SK-N-SH (cell line): ENCODE measurements around the gene EQTN. TPM values are rescaled to one million over a fixed set of nuclear protein-coding genes. Genes with fewer than 3 reads are reported as not detected.

Source experiments
- CTCF ChIA-PET: fragments of 300-600, 350-600 bp; formaldehyde crosslinking; extraction: SDS; loops from one replicate; lab custom pipeline; 2021; lab: Yijun Ruan, JAX
- POLR2A ChIA-PET: fragments of 350-600 bp; sonication (Branson Sonifier 250); formaldehyde crosslinking; extraction: SDS; loops from one replicate; lab custom pipeline; 2020; ENCODE audit warnings: antibody characterized with exemption, inconsistent platforms; lab: Yijun Ruan, JAX
- DNase-seq: peaks from one replicate; pipeline ENCODE4 v3.0.0; 2012
- H2AFZ ChIP-seq: fragments of 200-600 bp; sonication (generic); 2 replicates; pipeline ENCODE4 v1.8.1; 2016; ENCODE audit warnings: antibody characterized with exemption, mild to moderate bottlenecking, low read depth
- H3F3A ChIP-seq: fragments of 200-600 bp; sonication (generic); replicated peaks from 2 replicates; pipeline ENCODE3; 2016; ENCODE audit warnings: antibody characterized with exemption, mild to moderate bottlenecking; ENCODE audit not compliant: insufficient read depth
- H3K27ac ChIP-seq, 2 experiments: fragments of 200-500 bp in 1 of 2; fragments of 200-600 bp in 1 of 2; sonication (Bioruptor generic) in 1 of 2; sonication (generic), shearing (Covaris generic) in 1 of 2; 2 replicates each; pipeline versions ENCODE4 v1.5.1 to v1.6.1; 2014 to 2016; ENCODE audit warnings: low read depth in 2 of 2, inconsistent platforms in 1 of 2, low read length in 1 of 2, mild to moderate bottlenecking in 1 of 2, mixed read lengths in 1 of 2
- H3K27me3 ChIP-seq: fragments of 200-600 bp; sonication (generic), shearing (Covaris generic); 2 replicates; pipeline ENCODE4 v1.6.1; 2016; ENCODE audit warnings: mixed run types; ENCODE audit not compliant: insufficient read depth
- H3K36me3 ChIP-seq, 2 experiments: fragments of 200-500 bp in 1 of 2; fragments of 200-600 bp in 1 of 2; sonication (Bioruptor generic) in 1 of 2; sonication (generic) in 1 of 2; replicated peaks in 1 of 2; 2 replicates each; pipeline versions ENCODE3 to v1.5.1; 2014 to 2016; ENCODE audit warnings: low read length in 1 of 2, mild to moderate bottlenecking in 1 of 2; ENCODE audit not compliant: insufficient read depth in 2 of 2, control insufficient read depth in 1 of 2
- H3K4me1 ChIP-seq, 2 experiments: fragments of 200-500 bp in 1 of 2; fragments of 200-600 bp in 1 of 2; sonication (Bioruptor generic) in 1 of 2; sonication (generic), shearing (Covaris generic) in 1 of 2; 2 replicates each; pipeline versions ENCODE4 v1.5.1 to v1.6.1; 2014 to 2016; ENCODE audit warnings: low read depth in 1 of 2, low read length in 1 of 2, mixed run types in 1 of 2; ENCODE audit not compliant: insufficient read depth in 2 of 2, control insufficient read depth in 1 of 2
- H3K4me2 ChIP-seq: fragments of 200-600 bp; sonication (generic), shearing (Covaris generic); 2 replicates; pipeline ENCODE4 v1.6.1; 2017; ENCODE audit warnings: mixed run types
- H3K4me3 ChIP-seq, 2 experiments: fragments of 200-500 bp in 1 of 2; fragments of 200-600 bp in 1 of 2; sonication (Bioruptor generic) in 1 of 2; sonication (generic), shearing (Covaris generic) in 1 of 2; 2 replicates each; pipeline versions ENCODE4 v1.5.1 to v1.8.1; 2014 to 2016; ENCODE audit warnings: low read depth in 2 of 2, inconsistent platforms in 1 of 2, low read length in 1 of 2, mild to moderate bottlenecking in 1 of 2, mixed read lengths in 1 of 2, moderate library complexity in 1 of 2
- H3K79me2 ChIP-seq: fragments of 200-600 bp; sonication (generic); 2 replicates; pipeline ENCODE4 v1.8.1; 2017; ENCODE audit warnings: mild to moderate bottlenecking; ENCODE audit not compliant: insufficient read depth
- H3K9ac ChIP-seq: fragments of 200-600 bp; sonication (generic); 2 replicates; pipeline ENCODE4 v1.6.1; 2017; ENCODE audit warnings: mixed run types
- H3K9me2 ChIP-seq: fragments of 200-600 bp; sonication (generic); 2 replicates; pipeline ENCODE4 v1.6.1; 2017; ENCODE audit warnings: mixed run types
- H3K9me3 ChIP-seq: fragments of 200-600 bp; sonication (generic); 2 replicates; pipeline ENCODE4 v1.6.1; 2017; ENCODE audit warnings: mixed run types, mild to moderate bottlenecking, moderate library complexity
- H4K20me1 ChIP-seq: fragments of 200-600 bp; sonication (generic); 2 replicates; pipeline ENCODE4 v1.6.1; 2017; ENCODE audit warnings: mild to moderate bottlenecking, mixed run types; ENCODE audit not compliant: insufficient read depth
- CTCF ChIP-seq: fragments of 200-600 bp; sonication (generic); IDR thresholded peaks from 2 replicates; pipeline ENCODE4 v1.6.1; 2017; ENCODE audit warnings: antibody characterized with exemption, mild to moderate bottlenecking, moderate library complexity
- ELF1 ChIP-seq: IDR thresholded peaks from 2 replicates; pipeline ENCODE4 v1.4.0; 2012
- FOSL2 ChIP-seq: IDR thresholded peaks from 2 replicates; pipeline ENCODE4 v1.4.0; 2012; ENCODE audit warnings: low read depth, mild to moderate bottlenecking, moderate library complexity, borderline replicate concordance
- FOXJ3 ChIP-seq: sonication (generic); formaldehyde crosslinking; IDR thresholded peaks from 2 replicates; pipeline ENCODE4 v1.5.1; 2020; ENCODE audit warnings: mild to moderate bottlenecking, missing genetic modification reagents
- FOXM1 ChIP-seq: IDR thresholded peaks from 2 replicates; pipeline ENCODE4 v1.4.0; 2012; ENCODE audit warnings: low read depth, mild to moderate bottlenecking
- GABPA ChIP-seq: IDR thresholded peaks from 2 replicates; pipeline ENCODE4 v1.4.0; 2012; ENCODE audit warnings: low read depth, mild to moderate bottlenecking
- IRF3 ChIP-seq: fragments of 150-350 bp; IDR thresholded peaks from 2 replicates; pipeline ENCODE4 v1.6.1; 2016; ENCODE audit warnings: mild to moderate bottlenecking, low read depth, low read length
- JUND ChIP-seq: IDR thresholded peaks from 2 replicates; pipeline ENCODE4 v1.4.0; 2012
- MAX ChIP-seq: IDR thresholded peaks from 2 replicates; pipeline ENCODE4 v1.4.0; 2012; ENCODE audit warnings: low read depth
- MXI1 ChIP-seq: IDR thresholded peaks from 2 replicates; pipeline ENCODE4 v1.6.1; 2012; ENCODE audit warnings: mild to moderate bottlenecking, low read depth, low read length, improper control_type of control experiment
- NRF1 ChIP-seq: IDR thresholded peaks from 2 replicates; pipeline ENCODE4 v1.6.1; 2012; ENCODE audit warnings: low read depth, mild to moderate bottlenecking, low read length
- RFX5 ChIP-seq: IDR thresholded peaks from 2 replicates; pipeline ENCODE4 v1.6.1; 2012; ENCODE audit warnings: mild to moderate bottlenecking, improper control_type of control experiment, low read length
- RXRA ChIP-seq: IDR thresholded peaks from 2 replicates; pipeline ENCODE4 v1.4.0; 2012; ENCODE audit warnings: low read depth, mild to moderate bottlenecking, borderline replicate concordance
- SIN3A ChIP-seq: IDR thresholded peaks from 2 replicates; pipeline ENCODE4 v1.6.1; 2012; ENCODE audit warnings: low read depth, mild to moderate bottlenecking, low read length, moderate library complexity, borderline replicate concordance
- TEAD4 ChIP-seq: IDR thresholded peaks from 2 replicates; pipeline ENCODE4 v1.4.0; 2012; ENCODE audit warnings: mild to moderate bottlenecking, borderline replicate concordance; ENCODE audit not compliant: insufficient read depth
- ZBTB33 ChIP-seq: IDR thresholded peaks from 2 replicates; pipeline ENCODE4 v1.4.0; 2012; ENCODE audit warnings: low read depth, borderline replicate concordance
- WGBS: methylation state at CpG from one replicate; pipeline ENCODE4 v1.1.6; 2017; ENCODE audit warnings: low lambda C conversion rate; 5-methylcytosine and 5-hydroxymethylcytosine counted together
- polyA plus RNA-seq, 3 experiments: library from polyadenylated mRNA; depleted of rRNA; stranded (reverse); fragments of >200 nt; gene quantifications; 2 replicates each; pipeline ENCODE4 v1.2.3, GENCODE V29; 2012

Gene EQTN
- polyA plus RNA-seq, 1 of the 3 experiments (the other 2 are of a cell fraction), result not detected

GRCh38 chr9:27336829-27337228 lies 39.9 kb upstream of the EQTN start:
- no peaks in the 10 kb centered on the region for H4K20me1 ChIP-seq
- no peak for DNase-seq
- WGBS, result 92% methylated on average over 5 of the region's 10 CpGs
- no peaks in the 10 kb centered on the region for H3K9me3 ChIP-seq
- H3K9me2 ChIP-seq, result no peaks in the 10 kb centered on the region
- no peaks in the 10 kb centered on the region for H3K79me2 ChIP-seq
- H3K36me3 ChIP-seq, result no peaks in the 10 kb centered on the region
- H3F3A ChIP-seq, result no peaks in the 10 kb centered on the region
- ChIA-PET CTCF (interaction anchor here (1.2 kb wide), 1 partner anchor 60 kb away, joined by 3 read pairs; no protein-coding TSS in a partner anchor), POLR2A (no interaction called here)
- H3K4me1 ChIP-seq, result peaks cover 0 to 17% of the 10 kb centered on the region in 2 experiments; a peak in 1 of 4 replicates
- H3K4me2 ChIP-seq, result no peak overlapping the region
- H3K9ac ChIP-seq, result no peak overlapping the region
- H2AFZ ChIP-seq, result no peak overlapping the region
- no peaks in the 10 kb centered on the region for H3K27me3 ChIP-seq
- no peak overlapping the region for H3K27ac ChIP-seq
- H3K4me3 ChIP-seq, result no peak overlapping the region
- TF ChIP-seq FOXJ3 (CRISPR knock-in tag) (no peak), RFX5 (no peak)
- TF ChIP-seq, all 33 proteins: peak for 0

- no peak overlapping the region for H2AFZ ChIP-seq
- H3K4me2 ChIP-seq, result no peak overlapping the region
- no peaks in the 10 kb centered on the region for H3F3A ChIP-seq
- WGBS, result 100% methylated on average over 1 of the region's 1 CpG
- H3K79me2 ChIP-seq, result no peaks in the 10 kb centered on the region
- ChIA-PET POLR2A (no interaction called here), CTCF (interaction anchor here (0.7 to 1.2 kb wide), 2 partner anchors 60 to 291 kb away, joined by 3 read pairs; no protein-coding TSS in a partner anchor)
- peaks cover 0 to 17% of the 10 kb centered on the region in 2 experiments; a peak in 1 of 4 replicates for H3K4me1 ChIP-seq
- TF ChIP-seq NRF1 (no peak), FOXM1 (no peak), ZBTB33 (no peak), GABPA (no peak), MXI1 (no peak), MAX (no peak), FOSL2 (no peak), SIN3A (no peak)
- H4K20me1 ChIP-seq, result no peaks in the 10 kb centered on the region
- no peak overlapping the region for H3K4me3 ChIP-seq
- H3K27ac ChIP-seq, result no peak overlapping the region
- DNase-seq, result no peak
- no peak overlapping the region for H3K9ac ChIP-seq
- no peaks in the 10 kb centered on the region for H3K36me3 ChIP-seq
- no peaks in the 10 kb centered on the region for H3K9me3 ChIP-seq
- H3K27me3 ChIP-seq, result no peaks in the 10 kb centered on the region
- H3K9me2 ChIP-seq, result no peaks in the 10 kb centered on the region
Measured at GRCh38 chr9:27336126-27336525, 39.2 kb upstream of the EQTN start.

- Histone ChIP-seq H3K27ac (no peak overlapping the region), H3K4me1 (peaks cover 0 to 17% of the 10 kb centered on the region in 2 experiments; a peak in 1 of 4 replicates), H3F3A (no peaks in the 10 kb centered on the region), H3K9ac (no peak overlapping the region), H3K4me3 (no peak overlapping the region), H3K79me2 (no peaks in the 10 kb centered on the region), H3K36me3 (no peaks in the 10 kb centered on the region), H3K9me2 (no peaks in the 10 kb centered on the region), H2AFZ (no peak overlapping the region), H3K9me3 (no peaks in the 10 kb centered on the region), H3K4me2 (no peak overlapping the region), H4K20me1 (no peaks in the 10 kb centered on the region), H3K27me3 (no peaks in the 10 kb centered on the region)
- ChIA-PET POLR2A (no interaction called here), CTCF (interaction anchor here (4.3 kb wide), 1 partner anchor 212 kb away, joined by 62 read pairs; no protein-coding TSS in a partner anchor)
- WGBS, result 95% methylated on average over 6 of the region's 6 CpGs
- no peak for DNase-seq
- no peak for TF ChIP-seq JUND
- no peak for TF ChIP-seq IRF3
- no peak for TF ChIP-seq SIN3A
- TF ChIP-seq RXRA, result no peak
- no peak for TF ChIP-seq ELF1
- no peak for TF ChIP-seq MAX
- TF ChIP-seq CTCF, result no peak
- TF ChIP-seq TEAD4, result no peak
Measured at GRCh38 chr9:27335075-27335474, 38.1 kb upstream of the EQTN start.
